ENCODE measurements around the gene DCHS2. TPM values are rescaled to one million over a fixed set of nuclear protein-coding genes. Genes with fewer than 3 reads are reported as not detected.

DCHS2 gene
- total RNA-seq, 1 donor from 2014 or later: not detected

DNA sequence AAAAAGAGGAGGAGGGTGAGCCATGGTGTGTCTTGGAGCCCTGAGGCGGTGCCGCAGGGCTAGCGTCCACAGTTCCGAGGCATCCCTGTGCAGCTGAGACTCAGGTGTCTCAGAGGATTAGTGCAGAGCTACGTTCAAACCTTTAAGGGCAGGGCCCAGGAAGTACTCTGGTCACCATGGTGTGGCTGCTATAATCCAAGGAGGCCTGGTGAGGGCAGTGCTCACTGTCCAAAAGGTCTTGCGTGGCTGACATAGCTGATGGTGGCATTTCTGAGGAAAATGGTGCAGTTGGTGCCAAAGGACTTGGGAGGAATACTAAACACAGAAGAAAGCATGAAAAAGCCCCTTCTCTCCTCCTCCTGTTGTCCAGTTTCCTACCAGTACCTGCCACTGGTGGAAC is 146.9 kb downstream of the DCHS2 start:
- no peaks in the 10 kb centered on the region for H3K9me3 Mint-ChIP-seq
- DNase-seq (ENCODE audit: low spot score): no peak
- H3K27me3 Mint-ChIP-seq (ENCODE audit: low read depth): peaks cover 3% of the 10 kb centered on the region
- H3K36me3 Mint-ChIP-seq (ENCODE audit: low read depth): no peaks in the 10 kb centered on the region
- no peak overlapping the region for H3K27ac Mint-ChIP-seq
- intact Hi-C loops (cut with micrococcal nuclease): no loop called here
- no peak overlapping the region for H3K4me3 Mint-ChIP-seq (ENCODE audit: low read depth)
- no peaks in the 10 kb centered on the region for H3K4me1 Mint-ChIP-seq (ENCODE audit: low read depth)

DNA sequence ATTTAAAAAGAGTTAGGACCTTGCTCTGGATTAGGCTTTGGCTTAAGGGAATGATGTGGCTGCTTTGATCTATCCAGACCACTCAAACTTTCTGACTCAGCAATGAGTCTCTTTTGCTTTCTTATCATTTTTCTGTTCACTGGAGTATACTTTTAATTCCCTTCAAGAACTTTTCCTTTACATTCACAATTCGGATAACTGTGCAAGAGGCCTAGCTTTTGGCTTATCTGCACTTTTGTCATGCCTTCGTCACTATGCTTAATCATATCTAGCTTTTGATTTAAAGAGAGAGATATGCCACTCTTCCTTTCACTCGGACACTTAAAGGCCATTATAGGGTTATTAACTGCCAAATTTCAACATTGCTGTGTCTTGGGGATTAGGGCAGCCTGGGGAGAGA is 147.9 kb downstream of the DCHS2 start:
- Mint-ChIP-seq H3K27me3 (ENCODE audit: low read depth) (peaks cover 2% of the 10 kb centered on the region), H3K4me1 (ENCODE audit: low read depth) (no peaks in the 10 kb centered on the region), H3K36me3 (ENCODE audit: low read depth) (no peaks in the 10 kb centered on the region), H3K4me3 (ENCODE audit: low read depth) (no peak overlapping the region), H3K27ac (no peak overlapping the region), H3K9me3 (no peaks in the 10 kb centered on the region)
- DNase-seq (ENCODE audit: low spot score): no peak
- intact Hi-C loops (cut with micrococcal nuclease): no loop called here

DNA sequence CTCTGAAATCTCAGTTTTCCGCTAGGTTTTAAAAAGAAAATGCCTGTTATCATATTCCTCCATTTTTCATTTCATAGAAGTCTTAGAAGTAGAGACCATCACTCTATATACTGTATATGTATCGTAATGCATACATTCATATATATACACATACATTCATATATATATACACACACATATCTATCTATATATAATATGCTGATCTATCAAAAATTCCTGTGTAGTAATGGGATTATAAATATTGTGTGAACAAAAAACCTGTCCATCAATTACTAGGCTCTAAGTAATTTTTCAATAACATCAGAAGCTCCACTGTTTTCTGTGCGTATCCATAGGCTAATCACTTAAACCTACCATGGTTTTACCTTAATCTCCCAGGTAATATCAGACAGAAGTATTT is 150.2 kb downstream of the DCHS2 start:
- Mint-ChIP-seq H3K4me3 (ENCODE audit: low read depth) (no peak overlapping the region), H3K9me3 (no peaks in the 10 kb centered on the region), H3K27me3 (ENCODE audit: low read depth) (peaks cover 5% of the 10 kb centered on the region), H3K36me3 (ENCODE audit: low read depth) (no peaks in the 10 kb centered on the region), H3K4me1 (ENCODE audit: low read depth) (no peaks in the 10 kb centered on the region), H3K27ac (no peak overlapping the region)
- no peak for DNase-seq (ENCODE audit: low spot score)
- intact Hi-C loops (cut with micrococcal nuclease): no loop called here

DNA sequence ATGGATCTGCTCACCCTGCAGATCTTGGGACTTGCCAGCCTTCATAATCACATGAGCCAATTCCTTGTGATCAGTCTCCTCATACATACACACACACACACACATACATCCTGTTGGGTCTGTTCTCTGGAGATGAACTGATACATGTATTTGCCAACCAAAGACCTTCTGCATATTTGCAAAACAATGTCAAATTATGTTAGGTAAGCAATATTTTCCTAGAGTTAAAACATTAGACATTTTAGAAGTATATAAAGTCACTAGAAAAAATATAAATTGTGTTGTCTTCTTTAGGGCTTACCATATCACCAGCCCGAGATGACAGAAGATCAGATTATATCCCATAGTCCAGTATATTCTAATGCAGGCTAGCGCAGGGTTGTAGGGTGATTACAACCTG is 156.0 kb downstream of the DCHS2 start:
- H3K36me3 Mint-ChIP-seq (ENCODE audit: low read depth): no peaks in the 10 kb centered on the region
- peaks cover 7% of the 10 kb centered on the region for H3K4me1 Mint-ChIP-seq (ENCODE audit: low read depth)
- no peaks in the 10 kb centered on the region for H3K9me3 Mint-ChIP-seq
- DNase-seq (ENCODE audit: low spot score): no peak
- no peak overlapping the region for H3K27ac Mint-ChIP-seq
- H3K27me3 Mint-ChIP-seq (ENCODE audit: low read depth): peaks cover 22% of the 10 kb centered on the region
- intact Hi-C loops (cut with micrococcal nuclease): loop anchor here (10.0 kb wide), 2 partner anchors 279 to 409 kb away; partner anchors contain the start of genes FGG and LRAT
- no peak overlapping the region for H3K4me3 Mint-ChIP-seq (ENCODE audit: low read depth)

DNA sequence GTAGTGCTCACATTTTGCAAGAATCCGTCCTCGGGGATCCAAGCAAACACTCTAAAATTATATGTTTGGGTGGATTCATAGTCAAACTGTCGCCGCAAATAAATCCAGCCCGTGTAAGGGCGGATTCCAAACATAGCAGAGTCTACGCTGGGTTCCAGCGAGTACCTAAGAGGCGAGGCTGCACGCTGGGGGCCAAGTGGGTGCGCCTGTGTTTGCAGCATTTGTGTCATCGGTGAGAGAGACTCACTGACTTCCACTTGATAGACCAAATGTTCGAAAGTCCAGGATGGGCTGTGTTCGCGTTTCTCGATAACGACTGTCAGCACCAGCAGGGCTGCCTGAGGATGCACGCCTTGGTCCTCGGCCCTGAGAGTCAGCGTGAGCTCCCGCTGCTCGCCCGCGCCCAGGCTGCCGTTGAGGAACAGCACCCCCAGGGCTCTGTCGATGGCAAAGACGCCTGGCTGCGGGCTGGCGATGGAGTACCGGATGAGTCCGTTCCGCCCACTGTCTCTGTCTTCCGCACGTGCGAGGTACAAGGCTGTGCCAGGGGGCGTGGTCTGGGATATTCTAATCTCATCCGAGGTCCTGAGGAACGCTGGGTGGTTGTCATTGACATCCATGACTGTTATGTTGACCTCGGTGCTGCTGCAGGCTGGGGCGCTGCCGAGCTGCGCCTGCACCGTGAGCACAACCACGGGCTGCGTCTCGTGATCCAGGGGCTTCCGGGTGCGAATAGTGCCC is 158.7 kb downstream of the DCHS2 start:
- peak; percentile 48 for DNase-seq (ENCODE audit: low spot score)
- Mint-ChIP-seq H3K4me3 (ENCODE audit: low read depth) (peak overlapping the region; percentile 61), H3K36me3 (ENCODE audit: low read depth) (no peaks in the 10 kb centered on the region), H3K27ac (no peak overlapping the region), H3K27me3 (ENCODE audit: low read depth) (peaks cover 35% of the 10 kb centered on the region), H3K4me1 (ENCODE audit: low read depth) (peaks cover 7% of the 10 kb centered on the region), H3K9me3 (no peaks in the 10 kb centered on the region)
- intact Hi-C loops (cut with micrococcal nuclease): loop anchor here (5.0 to 10.0 kb wide), 3 partner anchors 282 to 541 kb away; partner anchors contain the start of genes FGG and LRAT

DNA sequence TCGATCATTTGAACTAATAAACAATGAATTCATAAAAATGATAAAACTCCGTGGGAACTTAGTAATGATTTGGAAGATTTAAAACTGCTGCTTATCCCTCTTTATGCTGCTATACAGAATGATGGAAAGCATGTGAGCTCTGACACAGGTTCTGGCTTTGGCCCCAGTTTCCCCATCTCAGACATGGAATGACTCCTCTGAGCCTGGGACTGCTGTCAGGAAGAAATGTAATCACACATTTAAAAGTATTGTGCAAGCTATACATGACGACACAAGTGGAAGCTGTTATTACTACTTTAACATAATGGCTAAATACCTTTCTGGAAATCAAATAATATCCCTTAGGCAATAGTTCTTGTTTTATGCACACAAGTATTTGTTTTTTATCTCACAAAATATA is 161.7 kb downstream of the DCHS2 start:
- intact Hi-C loops (cut with micrococcal nuclease): loop anchor here (5.0 to 10.0 kb wide), 4 partner anchors 177 to 538 kb away; partner anchors contain the start of genes FGG and LRAT
- DNase-seq (ENCODE audit: low spot score): no peak
- Mint-ChIP-seq H3K4me1 (ENCODE audit: low read depth) (peaks cover 7% of the 10 kb centered on the region), H3K27ac (no peak overlapping the region), H3K9me3 (no peaks in the 10 kb centered on the region), H3K27me3 (ENCODE audit: low read depth) (peaks cover 30% of the 10 kb centered on the region), H3K4me3 (ENCODE audit: low read depth) (no peak overlapping the region), H3K36me3 (ENCODE audit: low read depth) (no peaks in the 10 kb centered on the region)

DNA sequence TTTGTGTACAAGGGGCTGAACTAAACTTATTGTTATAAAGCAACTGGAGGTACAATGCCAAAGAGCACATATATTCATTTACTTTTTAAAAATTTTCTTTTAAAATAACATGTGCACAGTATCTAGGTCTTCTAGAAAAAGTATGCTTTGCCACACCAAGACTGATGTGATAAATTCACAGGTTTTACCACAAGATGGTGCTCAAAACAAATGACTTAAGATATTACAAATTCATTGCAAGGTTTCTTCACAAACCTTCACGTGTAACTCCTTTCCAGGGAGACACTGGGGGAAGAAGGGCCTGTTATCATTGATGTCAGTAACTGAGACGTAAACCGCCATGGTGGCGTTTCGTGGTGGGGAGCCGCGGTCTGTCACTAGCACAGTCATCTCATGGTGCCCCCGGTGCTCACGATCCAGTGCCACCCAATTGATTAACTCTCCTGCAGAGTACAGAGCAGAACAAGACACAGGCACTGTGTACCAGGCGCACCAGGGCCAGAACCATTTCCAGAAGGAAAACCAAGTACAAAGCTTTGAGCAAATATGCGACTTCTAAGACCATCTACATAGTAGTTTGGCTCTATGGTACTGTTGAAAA is 162.2 kb downstream of the DCHS2 start:
- Mint-ChIP-seq H3K4me3 (ENCODE audit: low read depth) (no peak overlapping the region), H3K27ac (no peak overlapping the region), H3K27me3 (ENCODE audit: low read depth) (peaks cover 30% of the 10 kb centered on the region), H3K9me3 (no peaks in the 10 kb centered on the region), H3K4me1 (ENCODE audit: low read depth) (peaks cover 7% of the 10 kb centered on the region), H3K36me3 (ENCODE audit: low read depth) (no peaks in the 10 kb centered on the region)
- intact Hi-C loops (cut with micrococcal nuclease): loop anchor here (5.0 kb wide), 1 partner anchor 178 kb away; no protein-coding TSS in a partner anchor
- DNase-seq (ENCODE audit: low spot score): no peak

DNA sequence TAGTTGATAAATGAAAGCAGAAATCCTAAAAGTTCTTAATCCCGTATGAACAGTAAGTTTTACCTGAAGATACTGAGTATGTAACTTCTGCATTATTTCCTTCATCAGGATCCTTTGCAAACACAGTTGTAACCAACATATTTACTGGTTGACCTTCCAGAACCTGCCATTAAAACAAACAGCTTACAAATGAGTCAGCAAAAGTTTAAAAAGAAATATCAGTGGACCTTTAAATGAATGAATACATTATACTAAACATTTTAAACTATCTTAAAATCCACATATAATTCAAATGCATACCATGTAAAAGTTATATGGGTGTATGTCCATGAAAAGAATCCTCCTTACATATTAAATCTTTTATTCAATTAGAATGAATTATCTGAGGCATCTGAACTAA is 163.6 kb downstream of the DCHS2 start:
- Mint-ChIP-seq H3K4me1 (ENCODE audit: low read depth) (peaks cover 4% of the 10 kb centered on the region), H3K27me3 (ENCODE audit: low read depth) (peaks cover 28% of the 10 kb centered on the region), H3K9me3 (no peaks in the 10 kb centered on the region), H3K36me3 (ENCODE audit: low read depth) (no peaks in the 10 kb centered on the region), H3K4me3 (ENCODE audit: low read depth) (no peak overlapping the region), H3K27ac (no peak overlapping the region)
- intact Hi-C loops (cut with micrococcal nuclease): loop anchor here (5.0 kb wide), 1 partner anchor 179 kb away; no protein-coding TSS in a partner anchor
- no peak for DNase-seq (ENCODE audit: low spot score)

DNA sequence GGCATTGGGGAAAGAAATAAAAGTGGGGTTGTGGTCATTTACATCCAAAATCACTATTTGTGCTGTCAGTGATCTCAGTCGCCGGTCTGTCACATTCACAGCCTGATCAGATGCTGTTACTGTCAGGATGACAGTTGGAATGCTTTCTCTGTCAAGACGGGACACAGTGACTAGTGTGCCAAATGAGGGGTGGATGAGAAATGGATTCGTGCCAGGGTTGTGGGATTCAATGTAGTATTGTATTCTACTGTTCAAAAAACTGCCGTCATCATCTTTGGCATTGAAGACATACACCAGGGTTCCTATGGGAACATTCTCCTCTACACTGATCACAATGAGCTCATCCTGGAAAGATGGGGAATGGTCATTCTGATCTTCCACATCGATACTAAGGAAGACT is 171.1 kb downstream of the DCHS2 start:
- Mint-ChIP-seq H3K4me3 (ENCODE audit: low read depth) (no peak overlapping the region), H3K36me3 (ENCODE audit: low read depth) (no peaks in the 10 kb centered on the region), H3K27me3 (ENCODE audit: low read depth) (no peaks in the 10 kb centered on the region), H3K27ac (no peak overlapping the region), H3K9me3 (no peaks in the 10 kb centered on the region), H3K4me1 (ENCODE audit: low read depth) (no peaks in the 10 kb centered on the region)
- intact Hi-C loops (cut with micrococcal nuclease): no loop called here
- no peak for DNase-seq (ENCODE audit: low spot score)

DNA sequence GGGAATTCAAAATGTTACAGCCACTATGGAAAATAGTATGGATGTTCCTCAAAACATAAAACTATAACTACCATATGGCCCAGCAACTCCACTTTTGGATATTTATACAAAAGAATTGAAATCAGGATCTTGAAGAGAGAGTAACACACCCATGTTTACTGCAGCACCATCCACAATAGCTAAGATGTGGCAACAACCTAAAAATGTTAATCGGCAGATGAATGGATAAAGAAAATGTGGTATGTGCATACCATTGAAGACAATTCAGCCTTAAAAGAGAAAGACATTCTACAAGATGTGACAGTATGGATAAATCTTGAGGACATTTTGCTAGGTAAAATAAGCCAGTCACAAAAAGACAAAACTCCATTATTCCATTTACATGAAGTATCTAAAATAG is 171.9 kb downstream of the DCHS2 start:
- no peak overlapping the region for H3K4me3 Mint-ChIP-seq (ENCODE audit: low read depth)
- H3K36me3 Mint-ChIP-seq (ENCODE audit: low read depth): no peaks in the 10 kb centered on the region
- intact Hi-C loops (cut with micrococcal nuclease): no loop called here
- no peaks in the 10 kb centered on the region for H3K4me1 Mint-ChIP-seq (ENCODE audit: low read depth)
- no peaks in the 10 kb centered on the region for H3K9me3 Mint-ChIP-seq
- H3K27ac Mint-ChIP-seq: no peak overlapping the region
- H3K27me3 Mint-ChIP-seq (ENCODE audit: low read depth): no peaks in the 10 kb centered on the region
- no peak for DNase-seq (ENCODE audit: low spot score)

DNA sequence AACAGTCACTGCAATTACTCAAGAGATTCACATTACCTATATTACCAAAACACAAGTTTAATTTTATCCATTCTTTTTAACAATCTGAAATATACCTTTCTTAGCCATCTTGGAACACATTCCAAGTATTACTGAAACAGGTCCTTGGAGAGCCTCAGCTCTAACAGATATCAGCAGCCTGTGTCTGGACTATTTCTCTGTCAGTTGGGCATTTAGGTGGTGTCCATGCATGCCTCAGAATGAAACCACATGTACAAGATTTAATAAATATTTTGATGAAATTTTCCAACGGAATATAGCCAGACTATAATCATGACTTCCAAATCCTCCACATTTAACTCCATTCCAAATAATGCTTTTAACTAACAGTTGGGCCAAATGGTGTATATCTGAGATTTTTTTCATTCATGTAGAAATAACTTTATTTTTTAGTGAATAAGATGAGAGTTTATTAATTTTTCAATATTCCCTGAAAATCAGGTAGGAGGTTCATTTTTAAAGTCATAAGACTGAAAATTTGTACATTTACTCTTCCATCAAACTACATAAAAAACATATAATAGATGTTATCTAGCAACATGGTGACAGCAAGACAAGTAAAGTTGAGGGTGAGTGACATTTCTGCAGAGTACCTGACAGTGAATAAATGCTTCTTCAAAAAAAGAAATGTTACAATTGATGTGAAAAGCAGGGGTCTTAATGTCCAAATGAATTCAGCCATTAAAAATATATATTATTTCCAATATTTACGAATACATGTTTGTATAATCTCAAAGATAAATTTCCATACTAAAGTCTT is 174.2 kb downstream of the DCHS2 start:
- Mint-ChIP-seq H3K4me3 (ENCODE audit: low read depth) (no peak overlapping the region), H3K4me1 (ENCODE audit: low read depth) (no peaks in the 10 kb centered on the region), H3K36me3 (ENCODE audit: low read depth) (no peaks in the 10 kb centered on the region), H3K9me3 (no peaks in the 10 kb centered on the region), H3K27me3 (ENCODE audit: low read depth) (no peaks in the 10 kb centered on the region), H3K27ac (no peak overlapping the region)
- no peak for DNase-seq (ENCODE audit: low spot score)
- intact Hi-C loops (cut with micrococcal nuclease): no loop called here

DNA sequence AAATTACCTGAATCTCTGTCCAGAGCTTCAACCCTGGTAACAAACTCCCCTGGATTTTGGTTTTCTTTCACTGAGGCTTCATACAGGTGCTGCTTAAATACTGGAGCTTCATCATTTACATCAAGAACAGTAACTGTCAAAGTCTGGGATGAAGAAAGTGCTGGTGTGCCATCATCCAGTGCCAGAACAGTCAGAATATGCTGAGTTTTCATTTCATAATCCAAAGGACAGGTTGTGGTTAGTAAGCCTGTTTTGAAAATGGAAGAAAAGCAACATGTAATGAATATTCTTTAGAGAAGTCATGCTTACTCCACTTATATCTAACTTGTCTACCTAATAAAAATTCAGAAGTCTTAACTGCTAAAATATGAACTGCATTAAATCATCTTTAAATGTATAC is 175.9 kb downstream of the DCHS2 start:
- no peak for DNase-seq (ENCODE audit: low spot score)
- intact Hi-C loops (cut with micrococcal nuclease): no loop called here
- Mint-ChIP-seq H3K9me3 (no peaks in the 10 kb centered on the region), H3K27me3 (ENCODE audit: low read depth) (no peaks in the 10 kb centered on the region), H3K4me3 (ENCODE audit: low read depth) (no peak overlapping the region), H3K36me3 (ENCODE audit: low read depth) (no peaks in the 10 kb centered on the region), H3K27ac (no peak overlapping the region), H3K4me1 (ENCODE audit: low read depth) (no peaks in the 10 kb centered on the region)

DNA sequence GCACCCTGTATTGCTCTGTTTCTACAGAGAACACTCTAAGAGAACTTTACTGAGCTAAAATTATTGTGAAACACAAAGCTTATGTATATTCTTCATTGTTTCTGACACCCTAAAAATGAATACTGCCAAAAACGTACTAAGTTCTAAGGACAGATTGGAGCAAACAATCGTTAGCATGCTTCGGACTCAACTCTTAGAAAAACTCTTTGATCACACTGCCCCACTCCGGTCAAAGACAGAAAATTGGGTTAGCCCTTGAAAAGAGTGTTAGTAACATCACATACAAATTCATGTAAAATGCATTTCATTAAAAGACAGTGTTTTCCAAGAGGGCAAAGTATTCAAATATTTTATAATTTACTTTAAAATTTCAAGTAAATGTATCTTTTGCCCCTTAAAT is 177.4 kb downstream of the DCHS2 start:
- Mint-ChIP-seq H3K36me3 (ENCODE audit: low read depth) (no peaks in the 10 kb centered on the region), H3K27ac (no peak overlapping the region), H3K27me3 (ENCODE audit: low read depth) (no peaks in the 10 kb centered on the region), H3K4me1 (ENCODE audit: low read depth) (no peaks in the 10 kb centered on the region), H3K4me3 (ENCODE audit: low read depth) (no peak overlapping the region), H3K9me3 (no peaks in the 10 kb centered on the region)
- intact Hi-C loops (cut with micrococcal nuclease): no loop called here
- no peak for DNase-seq (ENCODE audit: low spot score)
